ENCODE measurements around the gene MAPRE3.

The MAPRE3 gene

GRCh38 chr2:27058210-27058609 is 87.8 kb downstream of the MAPRE3 start:
- H3K4me3 ChIP-seq (ENCODE audit: control insufficient read depth, low read depth, low read length): no peak overlapping the region
- DNase-seq (ENCODE audit: low read depth): no peak

GRCh38 chr2:27059141-27059820 is 88.8 kb downstream of the MAPRE3 start:
- no peak overlapping the region for H3K4me3 ChIP-seq (ENCODE audit: control insufficient read depth, low read depth, low read length)
- no peak for TF ChIP-seq CTCF (IDR thresholded peaks at IDR 0.05; ENCODE audit: control insufficient read depth, insufficient read depth, low read depth, low read length, missing control alignments)
- DNase-seq (ENCODE audit: low read depth): no peak

More at GRCh38 chr2:27058210-27058609, 87.8 kb downstream of the MAPRE3 start:
- TF ChIP-seq CTCF (IDR thresholded peaks at IDR 0.05; ENCODE audit: control insufficient read depth, insufficient read depth, low read depth, low read length, missing control alignments): no peak

GRCh38 chr2:27060323-27060722 is 89.9 kb downstream of the MAPRE3 start:
- DNase-seq (ENCODE audit: low read depth): no peak
- no peak for TF ChIP-seq CTCF (IDR thresholded peaks at IDR 0.05; ENCODE audit: control insufficient read depth, insufficient read depth, low read depth, low read length, missing control alignments)
- H3K4me3 ChIP-seq (ENCODE audit: control insufficient read depth, low read depth, low read length): no peak overlapping the region

GRCh38 chr2:27065128-27065527 is 94.7 kb downstream of the MAPRE3 start:
- no peak overlapping the region for H3K4me3 ChIP-seq (ENCODE audit: control insufficient read depth, low read depth, low read length)
- no peak for DNase-seq (ENCODE audit: low read depth)
- TF ChIP-seq CTCF (IDR thresholded peaks at IDR 0.05; ENCODE audit: control insufficient read depth, insufficient read depth, low read depth, low read length, missing control alignments): no peak

- no peak for TF ChIP-seq CTCF (IDR thresholded peaks at IDR 0.05; ENCODE audit: control insufficient read depth, insufficient read depth, low read depth, low read length, missing control alignments)
- H3K4me3 ChIP-seq (ENCODE audit: control insufficient read depth, low read depth, low read length): no peak overlapping the region
- no peak for DNase-seq (ENCODE audit: low read depth)
These were observed 96.9 kb downstream of the MAPRE3 start for GRCh38 chr2:27067385-27067784.

GRCh38 chr2:27069436-27069835 is 99.0 kb downstream of the MAPRE3 start:
- DNase-seq (ENCODE audit: low read depth): no peak
- H3K4me3 ChIP-seq (ENCODE audit: control insufficient read depth, low read depth, low read length): no peak overlapping the region
- TF ChIP-seq CTCF (IDR thresholded peaks at IDR 0.05; ENCODE audit: control insufficient read depth, insufficient read depth, low read depth, low read length, missing control alignments): no peak
